DOHH2 (cell line): ENCODE data around the gene PDF.

Experiments
- CTCF ChIP-seq: fragments of 200-600 bp; sonication (generic); IDR thresholded peaks from one replicate; pipeline ENCODE4 v1.5.1; 2014; ENCODE audit warnings: antibody characterized with exemption, mild to moderate bottlenecking, low read depth, low read length; ENCODE audit not compliant: poor library complexity, severe bottlenecking
- EZH2phosphoT487 ChIP-seq: fragments of 200-600 bp; sonication (generic); IDR thresholded peaks from 2 replicates; pipeline ENCODE4 v1.6.1; 2017; ENCODE audit warnings: borderline replicate concordance, mild to moderate bottlenecking, antibody characterized with exemption, low read length, moderate library complexity, mixed read lengths

- TF ChIP-seq CTCF (no peak), EZH2phosphoT487 (no peak)
These were observed 1.5 kb downstream of the PDF start for GRCh38 chr16:69328854-69329316.
